Measurements from ENCODE around the gene S1PR3. TPM values are rescaled to one million over a fixed set of nuclear protein-coding genes. Genes with fewer than 3 reads are reported as not detected.

S1PR3 gene
- total RNA-seq, 1 donor from 2014 or later = 37.6 TPM

- DNase-seq = no peak
Measured at GRCh38 chr9:88969646-88970373, 21.5 kb upstream of the S1PR3 start.

DNA sequence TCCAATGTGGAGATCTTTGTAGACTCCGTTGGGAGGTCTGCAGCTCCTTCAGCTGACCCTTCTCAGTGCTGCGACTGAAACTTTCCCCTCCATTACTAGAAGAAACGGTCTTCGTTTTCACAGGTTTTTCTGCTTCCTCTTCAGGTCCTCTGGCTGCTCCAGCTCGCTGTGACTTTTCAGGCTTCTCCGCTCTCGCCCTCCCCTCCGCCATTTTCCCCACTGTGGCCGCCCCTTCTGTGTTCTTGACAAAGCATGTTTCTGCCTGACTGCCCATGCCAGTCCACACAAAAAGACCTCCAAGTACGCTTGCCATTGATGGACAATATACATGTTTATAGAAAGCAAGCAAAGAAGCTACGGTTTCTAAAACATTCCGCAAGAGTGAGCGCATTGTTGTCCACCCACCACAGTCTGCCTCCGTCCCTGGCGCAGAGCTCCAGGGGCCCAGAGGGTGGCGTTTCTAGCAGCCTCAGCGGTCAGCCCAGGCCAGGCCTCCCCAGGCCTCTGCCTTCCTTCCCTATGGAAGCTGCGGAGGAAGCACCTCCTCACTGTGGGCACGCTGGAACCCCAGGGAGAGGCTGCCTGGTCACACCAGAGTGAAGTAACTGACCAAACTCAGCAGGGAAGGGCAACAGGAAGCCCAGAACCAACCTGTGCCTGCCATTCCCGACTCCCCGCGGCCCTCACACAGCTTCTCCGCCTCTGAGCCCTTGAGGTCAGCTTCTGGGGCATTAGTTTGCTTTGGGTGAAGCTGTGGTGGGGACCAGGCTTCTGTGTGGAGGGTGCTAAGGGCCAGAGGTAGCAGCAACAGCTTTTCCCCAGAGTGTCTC is 19.9 kb upstream of the S1PR3 start:
- DNase-seq = no peak

- DNase-seq = no peak
Measured at GRCh38 chr9:88972401-88972800, 18.9 kb upstream of the S1PR3 start.

DNA sequence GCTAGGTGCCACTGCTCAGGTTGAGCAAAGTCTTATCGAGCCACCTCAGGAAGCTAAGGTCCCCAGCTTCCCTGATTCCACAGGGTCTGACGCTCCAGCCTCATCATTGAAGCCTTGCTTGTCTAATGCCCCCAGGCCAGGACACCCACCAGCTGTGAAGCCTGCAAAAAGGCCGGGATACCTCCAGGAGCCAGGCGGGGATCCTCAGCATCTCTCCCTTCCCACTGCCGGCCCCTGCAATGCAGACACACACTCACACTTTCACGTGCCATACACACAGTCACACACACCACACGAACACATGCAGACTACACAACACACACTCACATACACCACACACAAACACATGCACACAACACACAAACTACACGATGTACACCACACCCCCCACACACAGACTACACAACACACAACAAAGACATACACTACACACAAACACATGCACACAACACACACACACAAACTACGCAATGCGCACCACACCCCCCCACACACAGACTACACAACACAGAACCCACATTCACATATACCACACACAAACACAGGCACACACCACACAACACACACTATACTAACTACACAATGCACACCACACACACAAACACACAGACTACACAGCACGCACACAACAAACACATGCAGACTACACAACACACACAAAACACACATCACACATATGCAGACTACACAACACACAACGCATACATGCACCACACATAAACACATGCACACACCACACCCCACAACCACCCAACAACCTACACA is 17.8 kb upstream of the S1PR3 start:
- DNase-seq = no peak

DNA sequence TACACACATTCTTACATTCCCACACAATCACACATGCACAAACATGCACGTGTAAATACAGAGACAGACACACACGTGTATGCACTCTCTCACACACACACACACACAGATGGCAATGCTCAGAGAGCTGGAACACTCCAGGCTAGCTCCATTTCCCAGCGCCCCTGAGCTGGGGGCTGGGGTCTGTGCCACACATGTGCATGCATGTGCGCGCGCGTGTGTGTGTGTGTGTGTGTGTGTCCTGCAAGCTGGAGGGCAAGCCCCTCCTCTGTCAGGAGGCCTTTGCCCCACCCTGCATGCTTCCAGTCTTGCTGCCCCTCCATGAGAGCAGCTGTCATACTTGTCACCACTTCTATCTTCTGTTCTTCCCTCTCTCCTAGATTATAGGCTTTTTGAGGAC is 16.6 kb upstream of the S1PR3 start:
- DNase-seq = peak; percentile 30

GRCh38 chr9:88975966-88976889 is 15.0 kb upstream of the S1PR3 start:
- DNase-seq = no peak

- DNase-seq = no peak
Measured at GRCh38 chr9:88976890-88977257, 14.4 kb upstream of the S1PR3 start.

DNA sequence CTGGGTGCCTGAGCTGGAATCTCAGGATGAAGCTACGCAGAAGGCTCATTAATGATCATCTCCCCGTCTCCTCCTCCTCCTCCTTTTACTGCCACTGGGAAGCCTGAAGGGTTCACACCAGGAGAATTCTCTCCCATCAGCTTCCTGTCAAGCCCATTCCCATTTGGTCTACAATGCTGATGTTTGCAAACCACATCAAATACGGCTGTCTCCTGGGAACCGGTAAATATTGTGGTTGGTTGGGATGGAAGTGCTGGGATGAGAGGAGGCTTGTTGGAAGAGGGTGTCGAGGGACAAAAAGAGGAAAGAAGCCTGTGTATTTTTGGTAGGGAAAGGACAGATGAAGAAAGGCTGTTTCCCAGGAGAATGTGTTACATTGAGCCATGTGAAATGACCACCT is 13.2 kb upstream of the S1PR3 start:
- DNase-seq = no peak

DNA sequence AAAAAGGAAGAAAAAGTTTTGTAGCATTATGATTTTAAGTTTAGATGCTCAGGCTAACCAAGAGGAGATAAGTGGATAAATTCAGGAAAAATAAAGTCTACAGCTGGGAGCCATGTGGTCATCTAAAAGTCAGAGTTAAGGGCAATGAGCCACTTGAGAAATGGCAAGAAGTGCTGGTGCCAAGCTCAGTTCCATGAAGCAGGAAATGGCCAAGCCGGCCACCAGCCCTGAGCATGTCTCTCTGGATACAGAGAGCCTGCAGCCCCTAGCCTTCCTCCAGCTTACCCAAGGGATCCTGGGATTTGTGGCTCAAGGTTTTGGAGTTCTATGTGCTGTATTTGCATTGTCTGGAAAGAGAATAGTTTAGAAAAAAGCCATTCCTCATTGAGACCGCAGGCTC is 12.2 kb upstream of the S1PR3 start:
- DNase-seq = no peak

DNA sequence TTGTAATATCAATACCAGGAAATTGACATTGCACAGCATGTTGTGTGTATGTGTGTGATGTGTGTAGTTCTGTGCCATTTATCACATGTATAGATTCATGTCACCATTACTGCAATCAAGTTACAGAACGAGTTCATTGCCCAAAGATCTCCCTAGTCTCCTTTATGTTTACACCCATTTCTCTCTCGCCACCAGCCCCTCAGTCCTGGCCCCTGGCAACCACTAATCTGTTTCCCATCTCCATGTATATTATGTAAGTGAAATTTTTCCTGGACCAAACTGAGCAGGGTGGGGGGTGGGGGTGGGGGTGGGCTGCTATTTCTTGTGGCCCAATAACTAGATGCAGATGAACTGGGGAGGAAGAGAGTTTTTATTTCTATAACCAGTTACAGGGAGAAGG is 11.5 kb upstream of the S1PR3 start:
- no peak for DNase-seq

- DNase-seq = no peak
Measured at GRCh38 chr9:88980740-88981203, 10.5 kb upstream of the S1PR3 start.

- DNase-seq = no peak
Measured at GRCh38 chr9:88983865-88984542, 7.3 kb upstream of the S1PR3 start.

- DNase-seq = no peak
Measured at GRCh38 chr9:88984543-88984883, 6.8 kb upstream of the S1PR3 start.

DNA sequence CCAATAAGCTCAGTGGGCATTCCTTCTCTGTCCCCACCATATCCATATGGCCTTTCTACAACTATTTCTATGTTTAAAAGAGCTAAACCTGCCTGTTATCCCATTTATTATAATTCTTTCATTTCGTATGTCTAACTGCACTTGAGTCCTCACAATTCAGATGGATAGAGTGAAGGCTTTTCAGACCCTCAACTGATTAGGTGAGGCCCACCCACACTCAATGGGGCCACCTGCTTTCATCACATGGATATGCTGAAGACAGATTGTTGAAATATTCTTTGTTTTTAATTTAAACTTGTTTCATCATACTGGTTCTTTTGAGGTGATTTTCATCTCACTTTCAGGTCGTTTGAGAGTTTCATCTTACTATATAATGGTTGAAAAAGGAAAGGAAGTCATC is 5.7 kb upstream of the S1PR3 start:
- no peak for DNase-seq

DNA sequence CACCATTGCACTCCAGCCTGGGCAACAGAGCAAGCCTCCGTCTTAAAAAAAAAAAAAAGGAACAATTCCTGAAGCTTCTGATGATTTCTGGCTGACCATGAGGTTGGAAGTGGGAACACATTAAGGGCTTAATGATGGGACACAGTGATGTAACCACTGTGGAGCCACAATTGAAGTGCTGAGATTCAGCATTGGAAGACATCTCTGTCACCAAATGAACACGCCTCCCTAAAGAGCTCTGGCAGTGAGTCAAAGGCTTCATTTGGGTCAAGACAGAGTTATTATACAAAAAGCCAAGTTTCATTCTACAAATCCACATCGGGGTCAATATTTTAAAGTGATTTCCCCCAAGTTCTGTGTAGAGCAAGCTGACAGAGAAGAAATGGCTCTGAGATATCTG is 4.5 kb upstream of the S1PR3 start:
- DNase-seq = no peak

DNA sequence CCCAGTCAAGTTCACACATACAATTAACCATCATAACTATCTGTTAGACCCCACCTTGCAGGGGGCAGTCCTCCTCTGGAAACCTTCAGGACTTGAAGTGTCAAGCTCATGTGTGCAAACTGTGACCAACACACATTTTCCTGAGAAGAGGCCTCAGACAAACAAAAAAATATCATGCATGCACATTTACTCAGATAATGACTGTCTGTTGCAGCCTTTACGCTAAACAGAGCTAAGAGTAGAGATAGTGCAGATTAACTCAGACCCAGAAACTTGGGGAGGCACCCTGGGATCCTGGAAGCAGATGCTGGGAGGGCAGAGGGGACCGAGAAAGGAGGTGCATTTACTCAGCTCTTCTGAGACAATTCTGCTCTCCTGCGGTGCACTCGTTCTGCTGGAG is 3.6 kb upstream of the S1PR3 start:
- no peak for DNase-seq

DNA sequence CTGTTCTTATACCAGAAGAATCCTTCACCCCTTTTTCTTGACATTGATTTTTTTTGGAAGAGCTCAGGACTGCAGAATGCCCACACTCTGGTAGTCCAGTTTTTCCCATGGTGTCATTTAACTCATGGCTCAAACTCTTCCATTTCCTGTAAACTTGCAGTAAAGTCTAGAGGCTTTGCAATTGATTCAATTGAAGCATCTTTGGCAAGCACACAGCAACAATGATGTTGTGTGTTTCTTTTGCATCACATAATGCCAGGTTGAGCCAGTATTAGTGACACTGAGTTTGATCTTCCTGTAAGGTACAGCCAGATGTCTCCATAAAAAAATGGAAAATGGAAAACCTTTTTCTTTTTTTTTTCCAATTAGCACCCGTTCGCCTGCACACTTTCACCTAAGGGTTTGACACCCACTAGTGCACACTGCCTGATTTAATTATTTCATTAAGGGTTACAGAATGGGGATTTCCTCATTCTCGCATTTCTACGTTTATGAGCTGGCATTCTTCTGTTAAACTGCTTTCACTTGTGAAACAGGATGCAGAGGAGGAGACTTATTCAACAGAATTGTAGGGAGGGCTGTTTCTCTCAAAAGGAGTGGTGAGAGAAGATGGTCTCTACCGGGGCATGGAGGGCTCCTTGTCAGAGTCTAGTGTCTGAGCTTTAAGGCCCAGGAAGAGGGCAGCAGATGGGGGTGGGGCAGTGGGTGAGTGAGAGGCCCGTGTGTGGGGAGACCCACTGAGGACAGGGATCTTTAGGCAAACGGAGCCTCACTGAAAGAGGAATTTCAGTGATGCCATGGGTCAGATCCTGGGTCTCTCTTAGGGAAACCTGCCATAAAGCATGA is 2.2 kb upstream of the S1PR3 start:
- DNase-seq = no peak

GRCh38 chr9:88990041-88990728 is 1.1 kb upstream of the S1PR3 start:
- no peak for DNase-seq

- DNase-seq = no peak
Measured at GRCh38 chr9:88990729-88991065, 571 bp upstream of the S1PR3 start.

DNA sequence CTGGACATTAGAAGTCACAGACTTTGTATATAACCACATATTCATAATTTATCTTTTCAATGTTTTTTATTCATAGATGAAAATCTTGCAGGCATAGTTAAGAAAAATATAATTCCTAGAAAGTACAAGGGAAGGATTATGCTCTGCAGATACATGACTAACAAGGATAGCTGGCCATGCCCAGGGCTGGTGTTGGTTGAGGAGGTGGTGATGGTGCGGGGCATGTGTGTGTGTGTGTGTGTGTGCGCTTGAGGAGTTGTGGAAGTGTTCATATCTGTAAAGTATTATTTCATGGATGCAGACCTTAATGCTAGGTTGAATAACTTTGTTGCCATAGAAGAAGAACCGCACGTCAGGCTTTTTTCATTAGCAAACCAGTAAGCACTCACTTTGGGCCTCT is 1.3 kb downstream of the S1PR3 start:
- no peak for DNase-seq

Measured in tongue (tissue), 2 donors.